Neuron (in vitro differentiated cells): ENCODE measurements around the gene S100A1.
A peak's percentile ranks its signal among the peaks of the same experiment; 100 is the strongest.
"Not testable (repeated sequence)": the region's sequence is repeated elsewhere in the genome, so short reads cannot be mapped to it uniquely, and the experiment has no call there.

Experiments
- H2AFZ ChIP-seq: one replicate; pipeline ENCODE4 v1.6.1; 2013; ENCODE audit warnings: low read depth, mild to moderate bottlenecking, inconsistent platforms, low read length, moderate library complexity
- H3K27me3 ChIP-seq: one replicate; pipeline ENCODE4 v1.6.1; 2013; ENCODE audit warnings: low read length; ENCODE audit not compliant: insufficient read depth
- H3K36me3 ChIP-seq: one replicate; pipeline ENCODE4 v1.6.1; 2013; ENCODE audit warnings: low read length; ENCODE audit not compliant: insufficient read depth
- H3K4me1 ChIP-seq: one replicate; pipeline ENCODE4 v1.6.1; 2013; ENCODE audit warnings: low read length; ENCODE audit not compliant: insufficient read depth
- H3K4me3 ChIP-seq: 2 replicates; pipeline ENCODE4 v1.5.1; 2013; ENCODE audit warnings: mild to moderate bottlenecking, low read length, moderate library complexity
- H3K9me3 ChIP-seq: one replicate; pipeline ENCODE4 v1.6.1; 2013; ENCODE audit warnings: low read length

The S100A1 gene

DNA sequence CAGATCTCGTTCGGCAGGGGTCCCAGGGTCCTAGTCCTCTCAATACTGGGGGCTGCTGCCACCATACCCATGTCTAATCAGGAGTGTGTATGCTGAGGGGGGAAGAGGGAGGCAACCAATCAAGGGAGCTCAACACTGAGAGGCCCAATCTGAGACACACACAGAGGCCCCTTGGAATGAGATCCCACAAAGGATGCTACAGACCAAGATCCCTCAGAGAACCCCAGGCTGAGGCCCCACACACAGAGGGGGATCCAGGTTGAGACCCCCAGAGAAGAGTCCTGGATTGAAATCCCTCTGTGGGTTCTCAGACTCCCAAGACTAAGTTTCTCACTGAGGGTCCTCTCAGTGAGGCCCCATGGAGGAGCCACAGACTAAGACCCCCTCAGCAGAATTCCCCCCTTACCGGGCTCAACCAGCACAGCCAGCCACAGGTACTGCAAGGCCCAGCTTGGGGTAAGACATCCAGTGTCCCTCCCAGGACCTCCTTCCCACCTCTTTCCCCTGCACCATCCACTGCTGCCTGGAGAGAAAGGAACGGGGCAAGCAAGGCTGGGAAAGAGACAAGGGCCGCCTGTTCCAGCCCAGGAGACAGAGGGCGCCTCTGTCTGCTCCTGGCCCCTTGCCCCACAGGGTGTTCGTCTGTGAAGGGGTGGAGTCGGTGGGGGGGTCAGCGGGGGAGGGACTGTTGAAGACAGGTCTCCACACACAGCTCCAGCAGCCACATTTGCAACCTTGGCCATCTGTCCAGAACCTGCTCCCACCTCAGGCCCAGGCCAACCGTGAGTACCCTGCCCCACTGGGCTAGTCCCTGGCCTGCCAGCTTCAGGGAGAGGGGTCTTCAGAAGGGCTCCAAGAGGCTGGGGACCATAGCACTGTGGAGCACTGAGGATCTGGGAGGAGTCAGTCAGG, at the start of gene S100A1:
TSS of gene S100A1 (plus strand) at position 720 of the 912 bp plus-strand sequence. CDS start 2,088 bp downstream, outside the sequence.
- Histone ChIP-seq H2AFZ (peak within 1 kb of the TSS; percentile 62), H3K27me3 (no peaks in the 10 kb centered on the region), H3K4me3 (peak within 1 kb of the TSS; percentile 58), H3K4me1 (peaks cover 16% of the 10 kb centered on the region), H3K9me3 (no peaks in the 10 kb centered on the region), H3K36me3 (peaks cover 5% of the 10 kb centered on the region)

DNA sequence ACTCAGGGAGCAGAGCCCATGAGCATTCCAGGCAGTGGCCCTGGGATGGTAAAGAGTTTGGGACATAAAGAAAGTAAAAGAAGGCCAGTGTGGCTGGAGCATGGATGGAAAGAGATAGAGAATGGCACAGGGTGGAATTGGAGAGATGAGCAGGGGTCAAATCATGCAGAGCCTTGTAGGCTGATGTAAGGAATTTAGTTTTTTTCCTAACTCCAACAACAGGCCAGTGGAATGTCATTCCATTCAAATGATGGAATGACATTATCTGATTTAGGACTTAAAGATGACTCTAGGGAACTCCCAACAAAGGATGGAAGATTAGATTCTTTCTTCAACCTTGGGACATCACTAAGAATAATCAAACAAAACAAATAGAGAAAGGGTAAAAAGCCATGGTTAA, 49.7 kb upstream of the S100A1 start:
- H3K4me3 ChIP-seq, result no peak overlapping the region
- H3K9me3 ChIP-seq, result no peaks in the 10 kb centered on the region
- H3K4me1 ChIP-seq, result peaks cover 17% of the 10 kb centered on the region
- H3K27me3 ChIP-seq, result no peaks in the 10 kb centered on the region
- H3K36me3 ChIP-seq, result no peaks in the 10 kb centered on the region
- H2AFZ ChIP-seq, result no peak overlapping the region

DNA sequence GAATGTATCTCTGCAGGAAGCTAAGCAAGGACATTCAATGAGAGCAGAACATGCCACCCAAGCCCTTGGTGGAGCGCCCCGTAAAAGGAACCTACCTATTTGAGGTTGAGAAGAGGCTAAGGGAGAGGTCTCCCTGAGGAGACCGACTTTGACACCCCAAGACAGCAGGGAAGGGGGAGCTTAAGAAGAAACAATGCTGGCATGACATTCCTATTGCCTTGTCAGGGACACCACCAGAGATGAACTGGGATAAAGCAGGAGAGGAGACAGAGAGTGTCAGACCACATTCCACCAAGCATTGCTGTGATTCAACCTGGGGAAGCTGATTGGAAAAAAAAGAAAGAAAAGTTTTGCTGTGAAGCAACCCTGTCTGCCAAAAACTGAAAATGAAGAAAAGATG, 49.3 kb upstream of the S100A1 start:
- no peak overlapping the region for H2AFZ ChIP-seq

GRCh38 chr1:153582836-153583235, 45.4 kb upstream of the S100A1 start:
- peaks cover 27% of the 10 kb centered on the region for H3K4me1 ChIP-seq
- not testable (repeated sequence) for H3K36me3 ChIP-seq, H2AFZ ChIP-seq, H3K9me3 ChIP-seq, H3K27me3 ChIP-seq, H3K4me3 ChIP-seq

More for the DNA sequence above, 49.3 kb upstream of the S100A1 start:
- Histone ChIP-seq H3K36me3 (no peaks in the 10 kb centered on the region), H3K4me1 (peaks cover 19% of the 10 kb centered on the region), H3K27me3 (no peaks in the 10 kb centered on the region), H3K9me3 (no peaks in the 10 kb centered on the region), H3K4me3 (no peak overlapping the region)

GRCh38 chr1:153583514-153583913, 44.7 kb upstream of the S100A1 start:
- peaks cover 20% of the 10 kb centered on the region for H3K4me1 ChIP-seq
- not testable (repeated sequence) for H3K36me3 ChIP-seq, H3K9me3 ChIP-seq, H3K27me3 ChIP-seq, H3K4me3 ChIP-seq, H2AFZ ChIP-seq

GRCh38 chr1:153583976-153584375, 44.3 kb upstream of the S100A1 start:
- H3K4me1 ChIP-seq, result peaks cover 16% of the 10 kb centered on the region
- no peak overlapping the region for H2AFZ ChIP-seq
- H3K27me3 ChIP-seq, result no peaks in the 10 kb centered on the region
- H3K36me3 ChIP-seq, result no peaks in the 10 kb centered on the region
- no peaks in the 10 kb centered on the region for H3K9me3 ChIP-seq
- H3K4me3 ChIP-seq, result no peak overlapping the region

GRCh38 chr1:153585006-153585405, 43.2 kb upstream of the S100A1 start:
- Histone ChIP-seq H3K4me1 (peaks cover 13% of the 10 kb centered on the region), H3K36me3 (no peaks in the 10 kb centered on the region)

GRCh38 chr1:153586347-153586746, 41.9 kb upstream of the S100A1 start:
- H3K27me3 ChIP-seq, result no peaks in the 10 kb centered on the region

More at GRCh38 chr1:153585006-153585405, 43.2 kb upstream of the S100A1 start:
- H3K9me3 ChIP-seq, result no peaks in the 10 kb centered on the region
- no peak overlapping the region for H2AFZ ChIP-seq
- H3K27me3 ChIP-seq, result no peaks in the 10 kb centered on the region
- no peak overlapping the region for H3K4me3 ChIP-seq

DNA sequence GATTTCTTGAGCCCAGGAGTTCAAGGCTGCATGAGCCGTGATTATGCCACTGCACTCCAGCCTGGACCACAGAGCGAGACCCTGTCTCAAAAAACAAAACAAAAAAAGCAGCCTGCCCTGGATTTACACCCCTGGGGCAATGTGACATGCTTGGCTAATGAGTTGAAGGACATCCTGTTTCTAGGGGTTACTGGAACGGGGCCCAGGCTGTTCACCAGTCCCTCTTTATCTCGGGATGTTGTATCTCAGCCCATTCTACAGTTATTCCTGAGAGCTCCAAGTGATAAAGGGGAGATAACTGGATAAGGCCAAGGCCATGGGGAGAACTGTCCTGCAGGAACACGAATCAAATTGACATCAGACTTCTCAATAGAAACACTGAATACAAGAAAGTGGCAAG, 40.9 kb upstream of the S100A1 start:
- Histone ChIP-seq H3K9me3 (no peaks in the 10 kb centered on the region), H3K27me3 (no peaks in the 10 kb centered on the region), H3K4me3 (no peak overlapping the region), H3K4me1 (peaks cover 17% of the 10 kb centered on the region), H2AFZ (no peak overlapping the region), H3K36me3 (no peaks in the 10 kb centered on the region)

More at GRCh38 chr1:153586347-153586746, 41.9 kb upstream of the S100A1 start:
- Histone ChIP-seq H2AFZ (peak overlapping the region; percentile 15), H3K4me1 (peaks cover 13% of the 10 kb centered on the region), H3K9me3 (no peaks in the 10 kb centered on the region), H3K4me3 (no peak overlapping the region), H3K36me3 (no peaks in the 10 kb centered on the region)

DNA sequence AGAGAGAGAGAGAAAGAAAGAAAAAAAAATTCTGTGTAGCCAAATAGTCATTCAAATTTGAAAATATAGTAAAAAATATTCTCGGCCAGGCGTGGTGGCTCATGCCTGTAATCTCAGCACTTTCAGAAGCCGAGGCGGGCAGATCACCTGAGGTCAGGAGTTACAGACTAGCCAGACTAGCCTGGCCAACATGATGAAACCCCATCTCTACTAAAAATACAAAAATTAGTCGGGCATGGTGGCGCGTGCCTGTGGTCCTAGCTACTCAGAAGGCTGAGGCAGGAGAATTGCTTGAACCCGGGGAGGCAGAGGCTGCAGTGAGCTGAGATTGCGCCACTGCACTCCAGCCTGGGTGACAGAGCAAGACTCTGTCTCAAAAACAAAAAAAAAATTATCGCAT, 40.2 kb upstream of the S100A1 start:
- not testable (repeated sequence) for H3K9me3 ChIP-seq, H3K4me3 ChIP-seq, H3K27me3 ChIP-seq, H3K36me3 ChIP-seq, H2AFZ ChIP-seq
- H3K4me1 ChIP-seq, result peaks cover 25% of the 10 kb centered on the region

DNA sequence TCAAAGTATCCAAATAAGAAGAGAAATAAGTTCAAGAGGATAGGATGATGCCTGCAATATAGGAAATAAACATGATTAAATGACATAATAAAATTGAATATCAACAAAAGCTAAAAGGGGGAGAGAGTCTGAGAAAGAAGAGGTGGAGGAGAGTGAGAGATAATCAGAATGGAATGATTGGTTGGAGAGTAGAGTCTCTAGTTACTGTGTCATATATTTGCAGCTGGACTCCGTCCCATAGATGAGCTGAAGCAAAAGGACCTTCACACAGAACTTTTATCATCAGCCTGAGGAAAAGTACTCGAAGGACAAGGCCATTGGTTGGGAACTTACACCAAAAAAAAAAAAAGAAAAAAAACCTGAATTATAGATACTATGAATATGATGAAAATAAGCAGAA, 39.8 kb upstream of the S100A1 start:
- Histone ChIP-seq H3K4me1 (peaks cover 29% of the 10 kb centered on the region), H3K27me3 (no peaks in the 10 kb centered on the region), H3K4me3 (no peak overlapping the region), H2AFZ (no peak overlapping the region), H3K36me3 (no peaks in the 10 kb centered on the region), H3K9me3 (no peaks in the 10 kb centered on the region)

GRCh38 chr1:153592748-153593147, 35.5 kb upstream of the S100A1 start:
- Histone ChIP-seq H3K27me3 (no peaks in the 10 kb centered on the region), H3K4me3 (no peak overlapping the region), H3K9me3 (no peaks in the 10 kb centered on the region), H3K4me1 (peaks cover 17% of the 10 kb centered on the region), H3K36me3 (no peaks in the 10 kb centered on the region), H2AFZ (no peak overlapping the region)

GRCh38 chr1:153597206-153597605, 31.0 kb upstream of the S100A1 start:
- Histone ChIP-seq H3K9me3 (no peaks in the 10 kb centered on the region), H3K4me1 (peaks cover 21% of the 10 kb centered on the region), H3K27me3 (no peaks in the 10 kb centered on the region)

More at GRCh38 chr1:153597206-153597605, 31.0 kb upstream of the S100A1 start:
- no peak overlapping the region for H2AFZ ChIP-seq
- no peaks in the 10 kb centered on the region for H3K36me3 ChIP-seq
- no peak overlapping the region for H3K4me3 ChIP-seq
